K562 (cell line): ENCODE measurements around the gene WDCP. TPM values are rescaled to one million over a fixed set of nuclear protein-coding genes. Genes with fewer than 3 reads are reported as not detected.
A peak's percentile ranks its signal among the peaks of the same experiment; 100 is the strongest.

Experiments used
- BRD9 ChIP-seq: fragments of 450-650 bp; IDR thresholded peaks from 2 replicates; pipeline ENCODE4 v1.6.1; 2018; ENCODE audit warnings: low read depth; ENCODE audit not compliant: partially characterized antibody
- CHCHD3 ChIP-seq: fragments of 250-450 bp; sonication (Bioruptor Pico); IDR thresholded peaks from 2 replicates; pipeline ENCODE4 v2.1.2; 2022; ENCODE audit warnings: mild to moderate bottlenecking
- EP400 ChIP-seq: fragments of 450-650 bp; IDR thresholded peaks from 2 replicates; pipeline ENCODE4 v1.6.1; 2017; ENCODE audit warnings: antibody characterized with exemption, mild to moderate bottlenecking, moderate library complexity
- HNRNPK ChIP-seq: fragments of 200-400 bp; formaldehyde crosslinking; IDR thresholded peaks from one replicate; pipeline ENCODE4 v1.6.1; 2018; ENCODE audit warnings: mild to moderate bottlenecking, low read depth, low read length; ENCODE audit not compliant: poor library complexity, severe bottlenecking
- MAZ ChIP-seq, 2 experiments: fragments of 450-650 bp in 1 of 2; sonication (generic) in 1 of 2; formaldehyde crosslinking; IDR thresholded peaks in 1 of 2; conservative IDR thresholded peaks in 1 of 2; 2 replicates each; pipeline versions ENCODE4 v1.4.0 to v1.5.0; 2020; ENCODE audit warnings: mild to moderate bottlenecking in 1 of 2, missing genetic modification reagents in 1 of 2
- MTA2 ChIP-seq: fragments of 450-650 bp; IDR thresholded peaks from 2 replicates; pipeline ENCODE4 v1.6.1; 2016; ENCODE audit warnings: low read depth
- NEUROD1 ChIP-seq: fragments of 150-350 bp; IDR thresholded peaks from 2 replicates; pipeline ENCODE4 v1.6.1; 2014; ENCODE audit warnings: borderline replicate concordance, low read length, low read depth; ENCODE audit not compliant: partially characterized antibody
- PPARD ChIP-seq: fragments of 250-450 bp; sonication (Bioruptor Pico); IDR thresholded peaks from 2 replicates; pipeline ENCODE4 v1.8.0; 2022; ENCODE audit warnings: inconsistent platforms, mild to moderate bottlenecking, moderate library complexity
- RHOXF2B ChIP-seq: fragments of 250-450 bp; sonication (Bioruptor Pico); conservative IDR thresholded peaks from 2 replicates; pipeline ENCODE4 v1.5.1; 2021
- SP1 ChIP-seq: sonication (generic); formaldehyde crosslinking; IDR thresholded peaks from 2 replicates; pipeline ENCODE4 v1.8.1; 2022; ENCODE audit warnings: mild to moderate bottlenecking, missing genetic modification reagents
- TBP ChIP-seq: optimal IDR thresholded peaks from 2 replicates; pipeline ENCODE3; 2011; ENCODE audit warnings: low read depth, low read length, improper control_type of control experiment
- TCF7 ChIP-seq: sonication (generic); IDR thresholded peaks from 2 replicates; pipeline ENCODE4 v1.6.1; 2016; ENCODE audit warnings: antibody characterized with exemption, borderline replicate concordance
- YY1 ChIP-seq, 3 experiments: IDR thresholded peaks; 2 replicates each; pipeline ENCODE4 v1.6.1; 2011; ENCODE audit warnings: low read length in 2 of 3, mild to moderate bottlenecking in 2 of 3, moderate library complexity in 2 of 3, borderline replicate concordance in 1 of 3, control low read depth in 1 of 3, low read depth in 1 of 3; ENCODE audit not compliant: insufficient read depth in 3 of 3, insufficient replicate concordance in 2 of 3, control insufficient read depth in 1 of 3, insufficient read length in 1 of 3; ENCODE audit errors: extremely low read depth in 1 of 3
- ZNF696 ChIP-seq: fragments of 250-450 bp; sonication (Bioruptor Pico); conservative IDR thresholded peaks from 2 replicates; pipeline ENCODE4 v1.4.0; 2020; ENCODE audit warnings: mild to moderate bottlenecking, moderate library complexity
- ZNF75A ChIP-seq: fragments of 450-650 bp; formaldehyde crosslinking; IDR thresholded peaks from 2 replicates; pipeline ENCODE4 v1.4.0; 2020; ENCODE audit warnings: mild to moderate bottlenecking
- ZNF76 ChIP-seq: fragments of 250-450 bp; sonication (Bioruptor Pico); IDR thresholded peaks from 2 replicates; pipeline ENCODE4 v1.4.0; 2020; ENCODE audit warnings: mild to moderate bottlenecking, moderate library complexity, borderline replicate concordance
- polyA plus RNA-seq, 8 experiments: library from polyadenylated mRNA; depleted of rRNA in 4 of 8; stranded (reverse) in 5 of 8; unstranded in 3 of 8; fragments of >200 nt; fragmentation: Nextera tagmentation in 2 of 8; fragmentation: Illumina TruSeq in 1 of 8; extraction: Ambion mirVana in 2 of 8; extraction: Trizol in 1 of 8; gene quantifications; 2 replicates each; pipeline versions ENCODE4 v1.2.1 to v1.2.3, GENCODE V29; 2011 to 2014; ENCODE audit warnings: inconsistent platforms in 1 of 8, missing spikeins in 1 of 8
- total RNA-seq, 7 experiments: library from RNA; depleted of rRNA in 6 of 7; stranded (reverse); fragments of >200 nt in 6 of 7; fragmentation: Illumina TruSeq in 2 of 7; extraction: Trizol in 2 of 7; gene quantifications; 2 replicates each; pipeline versions ENCODE4 v1.2.1 to v1.2.3, GENCODE V29; 2011 to 2021; ENCODE audit warnings: low replicate concordance in 1 of 7
- TF ChIP-seq, protein P1 (sequence below), 2 experiments: fragments of 450-650 bp; IDR thresholded peaks; 2 replicates each; pipeline ENCODE4 v1.6.1; 2016
- TF ChIP-seq, protein P2 (sequence below): sonication (generic); formaldehyde crosslinking; IDR thresholded peaks from 2 replicates; pipeline ENCODE4 v1.8.0; 2023; ENCODE audit warnings: mild to moderate bottlenecking, missing genetic modification reagents
- TF ChIP-seq, protein P3 (sequence below): sonication (generic); formaldehyde crosslinking; IDR thresholded peaks from 2 replicates; pipeline ENCODE4 v1.4.0; 2020; ENCODE audit warnings: mild to moderate bottlenecking, missing genetic modification reagents

WDCP gene
- total and polyA plus RNA-seq, 9 of the 15 experiments (the other 6 are each of a cell fraction or from before 2014, with no cell fraction given), result 10.1 to 41.4 (median 21.8) TPM

DNA sequence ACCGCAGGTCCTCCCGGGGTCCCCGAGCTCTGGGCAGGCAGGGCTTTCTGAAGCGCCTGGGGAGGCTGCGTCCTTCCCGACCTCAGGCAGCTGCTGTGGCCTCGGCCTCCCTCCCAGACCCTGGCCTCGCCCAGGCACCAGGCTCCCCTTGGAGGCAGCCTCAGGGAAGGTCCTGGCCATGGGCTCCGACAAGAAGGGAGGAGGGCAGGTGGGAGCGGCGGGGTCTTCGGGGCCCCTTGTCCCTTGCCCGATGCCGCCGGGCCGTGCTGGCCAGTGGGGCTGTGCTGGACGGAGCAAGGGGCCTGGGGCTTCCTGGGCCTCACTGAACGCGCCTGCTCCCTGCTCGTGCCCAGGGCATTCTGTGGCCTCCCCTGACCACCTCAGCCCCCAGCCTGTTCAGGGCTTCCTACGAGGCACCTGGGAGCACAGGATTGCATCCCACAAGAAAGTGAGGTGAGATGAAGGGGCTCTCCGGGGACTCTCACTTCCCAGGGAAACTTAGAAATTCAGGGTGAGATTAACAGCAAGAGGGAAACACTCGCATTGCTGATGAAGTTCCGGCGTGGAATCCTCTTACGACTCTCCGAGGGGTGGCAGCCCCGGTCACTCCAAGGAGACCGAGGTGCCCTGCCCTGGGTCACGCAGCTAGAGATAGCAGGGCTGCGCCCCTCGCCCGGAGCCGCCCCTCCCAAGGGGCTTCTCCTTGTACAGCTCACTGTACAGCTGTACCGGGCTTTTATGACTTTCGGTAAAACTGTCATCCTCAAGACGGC lies 36.5 kb downstream of the WDCP start (continued):
- TF ChIP-seq, protein P1, sequence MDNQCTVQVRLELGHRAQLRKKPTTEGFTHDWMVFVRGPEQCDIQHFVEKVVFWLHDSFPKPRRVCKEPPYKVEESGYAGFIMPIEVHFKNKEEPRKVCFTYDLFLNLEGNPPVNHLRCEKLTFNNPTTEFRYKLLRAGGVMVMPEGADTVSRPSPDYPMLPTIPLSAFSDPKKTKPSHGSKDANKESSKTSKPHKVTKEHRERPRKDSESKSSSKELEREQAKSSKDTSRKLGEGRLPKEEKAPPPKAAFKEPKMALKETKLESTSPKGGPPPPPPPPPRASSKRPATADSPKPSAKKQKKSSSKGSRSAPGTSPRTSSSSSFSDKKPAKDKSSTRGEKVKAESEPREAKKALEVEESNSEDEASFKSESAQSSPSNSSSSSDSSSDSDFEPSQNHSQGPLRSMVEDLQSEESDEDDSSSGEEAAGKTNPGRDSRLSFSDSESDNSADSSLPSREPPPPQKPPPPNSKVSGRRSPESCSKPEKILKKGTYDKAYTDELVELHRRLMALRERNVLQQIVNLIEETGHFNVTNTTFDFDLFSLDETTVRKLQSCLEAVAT (IDR thresholded peaks at IDR 0.05), result no peak
- TF ChIP-seq, protein P2, sequence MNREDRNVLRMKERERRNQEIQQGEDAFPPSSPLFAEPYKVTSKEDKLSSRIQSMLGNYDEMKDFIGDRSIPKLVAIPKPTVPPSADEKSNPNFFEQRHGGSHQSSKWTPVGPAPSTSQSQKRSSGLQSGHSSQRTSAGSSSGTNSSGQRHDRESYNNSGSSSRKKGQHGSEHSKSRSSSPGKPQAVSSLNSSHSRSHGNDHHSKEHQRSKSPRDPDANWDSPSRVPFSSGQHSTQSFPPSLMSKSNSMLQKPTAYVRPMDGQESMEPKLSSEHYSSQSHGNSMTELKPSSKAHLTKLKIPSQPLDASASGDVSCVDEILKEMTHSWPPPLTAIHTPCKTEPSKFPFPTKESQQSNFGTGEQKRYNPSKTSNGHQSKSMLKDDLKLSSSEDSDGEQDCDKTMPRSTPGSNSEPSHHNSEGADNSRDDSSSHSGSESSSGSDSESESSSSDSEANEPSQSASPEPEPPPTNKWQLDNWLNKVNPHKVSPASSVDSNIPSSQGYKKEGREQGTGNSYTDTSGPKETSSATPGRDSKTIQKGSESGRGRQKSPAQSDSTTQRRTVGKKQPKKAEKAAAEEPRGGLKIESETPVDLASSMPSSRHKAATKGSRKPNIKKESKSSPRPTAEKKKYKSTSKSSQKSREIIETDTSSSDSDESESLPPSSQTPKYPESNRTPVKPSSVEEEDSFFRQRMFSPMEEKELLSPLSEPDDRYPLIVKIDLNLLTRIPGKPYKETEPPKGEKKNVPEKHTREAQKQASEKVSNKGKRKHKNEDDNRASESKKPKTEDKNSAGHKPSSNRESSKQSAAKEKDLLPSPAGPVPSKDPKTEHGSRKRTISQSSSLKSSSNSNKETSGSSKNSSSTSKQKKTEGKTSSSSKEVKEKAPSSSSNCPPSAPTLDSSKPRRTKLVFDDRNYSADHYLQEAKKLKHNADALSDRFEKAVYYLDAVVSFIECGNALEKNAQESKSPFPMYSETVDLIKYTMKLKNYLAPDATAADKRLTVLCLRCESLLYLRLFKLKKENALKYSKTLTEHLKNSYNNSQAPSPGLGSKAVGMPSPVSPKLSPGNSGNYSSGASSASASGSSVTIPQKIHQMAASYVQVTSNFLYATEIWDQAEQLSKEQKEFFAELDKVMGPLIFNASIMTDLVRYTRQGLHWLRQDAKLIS (CRISPR knock-in tag), result 0 out of 2 replicates have a peak, but pooled peaks have one; percentile 15
- TF ChIP-seq EP400, result no peak
- TF ChIP-seq HNRNPK, result no peak
- no peak for TF ChIP-seq BRD9
- peak in 1 of 2 experiments; percentile 48; a peak in 3 of 4 replicates for TF ChIP-seq MAZ (CRISPR knock-in tag; conservative IDR thresholded peaks at IDR 0.05 in 1 of 2, IDR thresholded peaks at IDR 0.05 in 1 of 2)
- TF ChIP-seq ZNF75A (CRISPR knock-in tag), result 0 out of 2 replicates have a peak, but pooled peaks have one; percentile 27
- TF ChIP-seq TCF7, result no peak
- TF ChIP-seq YY1 (IDR thresholded peaks at IDR 0.05; ENCODE audit: borderline replicate concordance in 1 of 3, control insufficient read depth in 1 of 3, extremely low read depth in 1 of 3, insufficient read depth in 3 of 3, insufficient read length in 1 of 3, insufficient replicate concordance in 2 of 3, low read depth in 1 of 3, low read length in 2 of 3), result peak in 1 of 3 experiments; percentile 7
- no peak for TF ChIP-seq MTA2
- TF ChIP-seq, protein P3, sequence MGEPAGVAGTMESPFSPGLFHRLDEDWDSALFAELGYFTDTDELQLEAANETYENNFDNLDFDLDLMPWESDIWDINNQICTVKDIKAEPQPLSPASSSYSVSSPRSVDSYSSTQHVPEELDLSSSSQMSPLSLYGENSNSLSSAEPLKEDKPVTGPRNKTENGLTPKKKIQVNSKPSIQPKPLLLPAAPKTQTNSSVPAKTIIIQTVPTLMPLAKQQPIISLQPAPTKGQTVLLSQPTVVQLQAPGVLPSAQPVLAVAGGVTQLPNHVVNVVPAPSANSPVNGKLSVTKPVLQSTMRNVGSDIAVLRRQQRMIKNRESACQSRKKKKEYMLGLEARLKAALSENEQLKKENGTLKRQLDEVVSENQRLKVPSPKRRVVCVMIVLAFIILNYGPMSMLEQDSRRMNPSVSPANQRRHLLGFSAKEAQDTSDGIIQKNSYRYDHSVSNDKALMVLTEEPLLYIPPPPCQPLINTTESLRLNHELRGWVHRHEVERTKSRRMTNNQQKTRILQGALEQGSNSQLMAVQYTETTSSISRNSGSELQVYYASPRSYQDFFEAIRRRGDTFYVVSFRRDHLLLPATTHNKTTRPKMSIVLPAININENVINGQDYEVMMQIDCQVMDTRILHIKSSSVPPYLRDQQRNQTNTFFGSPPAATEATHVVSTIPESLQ (CRISPR knock-in tag), result no peak
- no peak for TF ChIP-seq CHCHD3 (CRISPR knock-in tag)
- no peak for TF ChIP-seq ZNF76 (CRISPR knock-in tag)
- TF ChIP-seq ZNF696 (CRISPR knock-in tag), result no peak
- no peak for TF ChIP-seq SP1 (CRISPR knock-in tag)
- TF ChIP-seq TBP, result peak; percentile 5
- TF ChIP-seq PPARD, result no peak
- TF ChIP-seq RHOXF2B (CRISPR knock-in tag), result no peak
- no peak for TF ChIP-seq NEUROD1
